ENCODE measurements around the gene PHOX2A.

DNA sequence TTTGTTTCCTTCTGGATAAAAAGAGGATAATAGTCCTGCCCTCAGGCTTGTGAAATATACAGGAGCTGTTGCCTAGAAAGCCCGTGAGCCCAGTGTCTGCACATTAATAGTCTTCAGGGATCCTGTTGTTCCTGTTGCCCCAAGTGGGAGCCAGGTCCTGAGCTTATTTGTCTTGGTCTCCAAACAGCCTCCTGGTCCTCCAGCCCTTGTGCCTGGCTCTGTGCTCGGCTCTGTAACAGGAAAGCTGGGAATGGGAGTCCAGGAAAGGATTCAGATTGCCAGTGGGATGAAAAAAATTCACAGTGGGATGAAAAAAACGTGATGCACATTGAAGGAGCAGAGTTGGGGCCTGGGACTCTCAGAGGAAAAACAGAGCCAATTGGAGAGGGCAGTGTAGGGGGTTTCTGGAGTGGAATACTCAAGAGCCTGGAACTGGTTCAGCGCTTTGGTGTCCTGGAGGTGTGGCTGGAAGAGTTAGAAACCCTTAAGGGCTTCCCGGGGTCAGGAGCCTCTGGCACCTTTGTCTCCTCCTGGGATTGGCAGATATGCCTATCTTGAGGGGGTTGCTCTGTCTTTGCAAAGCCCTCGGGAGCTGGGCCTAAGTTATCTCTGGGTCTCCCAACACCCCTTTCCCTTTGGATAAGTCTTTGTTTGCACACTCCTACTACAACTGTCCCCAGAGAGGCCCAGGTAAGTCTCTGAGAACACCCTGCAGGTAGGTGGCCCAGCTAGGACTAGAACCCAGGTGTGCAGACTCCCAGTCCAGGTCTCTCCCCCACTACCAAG lies 21.7 kb downstream of the PHOX2A start:
- TF ChIP-seq, protein P1, sequence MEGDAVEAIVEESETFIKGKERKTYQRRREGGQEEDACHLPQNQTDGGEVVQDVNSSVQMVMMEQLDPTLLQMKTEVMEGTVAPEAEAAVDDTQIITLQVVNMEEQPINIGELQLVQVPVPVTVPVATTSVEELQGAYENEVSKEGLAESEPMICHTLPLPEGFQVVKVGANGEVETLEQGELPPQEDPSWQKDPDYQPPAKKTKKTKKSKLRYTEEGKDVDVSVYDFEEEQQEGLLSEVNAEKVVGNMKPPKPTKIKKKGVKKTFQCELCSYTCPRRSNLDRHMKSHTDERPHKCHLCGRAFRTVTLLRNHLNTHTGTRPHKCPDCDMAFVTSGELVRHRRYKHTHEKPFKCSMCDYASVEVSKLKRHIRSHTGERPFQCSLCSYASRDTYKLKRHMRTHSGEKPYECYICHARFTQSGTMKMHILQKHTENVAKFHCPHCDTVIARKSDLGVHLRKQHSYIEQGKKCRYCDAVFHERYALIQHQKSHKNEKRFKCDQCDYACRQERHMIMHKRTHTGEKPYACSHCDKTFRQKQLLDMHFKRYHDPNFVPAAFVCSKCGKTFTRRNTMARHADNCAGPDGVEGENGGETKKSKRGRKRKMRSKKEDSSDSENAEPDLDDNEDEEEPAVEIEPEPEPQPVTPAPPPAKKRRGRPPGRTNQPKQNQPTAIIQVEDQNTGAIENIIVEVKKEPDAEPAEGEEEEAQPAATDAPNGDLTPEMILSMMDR (conservative IDR thresholded peaks at IDR 0.05; ENCODE audit: low read length), result no peak
- TF ChIP-seq EZH2phosphoT487 (IDR thresholded peaks at IDR 0.05; ENCODE audit: borderline replicate concordance), result no peak

All from Loucy (cell line).